Measurements from ENCODE around the gene ADAMTS1.
A peak's percentile ranks its signal among the peaks of the same experiment; 100 is the strongest.

Gene ADAMTS1

GRCh38 chr21:26795866-26796329 is 49.3 kb downstream of the ADAMTS1 start (continued):
- peak; percentile 83 for TF ChIP-seq BCL11B (tag by site-specific recombination; IDR thresholded peaks at IDR 0.05; ENCODE audit: low read depth)
- no peak for TF ChIP-seq ZNF426 (tag by site-specific recombination; IDR thresholded peaks at IDR 0.05)
- TF ChIP-seq ZNF398 (tag by site-specific recombination; IDR thresholded peaks at IDR 0.05), result peak; percentile 99
- TF ChIP-seq ZNF670 (tag by site-specific recombination; IDR thresholded peaks at IDR 0.05; ENCODE audit: low read depth), result no peak
- TF ChIP-seq WT1 (tag by site-specific recombination; IDR thresholded peaks at IDR 0.05), result peak; percentile 73
- peak; percentile 94 for TF ChIP-seq PRDM1 (tag by site-specific recombination; IDR thresholded peaks at IDR 0.05)
- peak; percentile 79 for TF ChIP-seq PATZ1 (tag by site-specific recombination; IDR thresholded peaks at IDR 0.05)
- TF ChIP-seq ZNF423 (tag by site-specific recombination; IDR thresholded peaks at IDR 0.05), result no peak
- no peak for TF ChIP-seq GLIS2 (tag by site-specific recombination; IDR thresholded peaks at IDR 0.05)
- TF ChIP-seq ZNF555 (tag by site-specific recombination; conservative IDR thresholded peaks at IDR 0.05), result no peak
- peak; percentile 74; the same call in 1 of the 2 replicates for TF ChIP-seq ZNF324 (tag by site-specific recombination; IDR thresholded peaks at IDR 0.05)
- TF ChIP-seq ZNF280D (tag by site-specific recombination; IDR thresholded peaks at IDR 0.05), result no peak
- TF ChIP-seq BCL11A (tag by site-specific recombination; IDR thresholded peaks at IDR 0.05; ENCODE audit: low read depth), result peak; percentile 98
- TF ChIP-seq ZNF473 (tag by site-specific recombination; IDR thresholded peaks at IDR 0.05), result no peak
- peak; percentile 89 for TF ChIP-seq SP7 (tag by site-specific recombination; IDR thresholded peaks at IDR 0.05)
- TF ChIP-seq RBAK (tag by site-specific recombination; IDR thresholded peaks at IDR 0.05), result no peak
- peak; percentile 17; the same call in 1 of the 2 replicates for TF ChIP-seq GLIS1 (tag by site-specific recombination; IDR thresholded peaks at IDR 0.05)
- peak; percentile 73 for TF ChIP-seq ZNF561 (tag by site-specific recombination; IDR thresholded peaks at IDR 0.05; ENCODE audit: borderline replicate concordance)
- TF ChIP-seq KLF17 (tag by site-specific recombination; IDR thresholded peaks at IDR 0.05), result 0 out of 2 replicates have a peak, but pooled peaks have one; percentile 40
- TF ChIP-seq GLI2 (tag by site-specific recombination; IDR thresholded peaks at IDR 0.05; ENCODE audit: borderline replicate concordance, low read depth), result no peak
- no peak for TF ChIP-seq ZNF549 (tag by site-specific recombination; IDR thresholded peaks at IDR 0.05)
- TF ChIP-seq ZEB2 (tag by site-specific recombination; IDR thresholded peaks at IDR 0.05), result peak; percentile 84
- TF ChIP-seq ZNF488 (tag by site-specific recombination; IDR thresholded peaks at IDR 0.05), result no peak
- TF ChIP-seq EGR2 (tag by site-specific recombination; IDR thresholded peaks at IDR 0.05; ENCODE audit: low read depth), result peak; percentile 98
- TF ChIP-seq SP3 (tag by site-specific recombination; IDR thresholded peaks at IDR 0.05), result peak; percentile 18; the same call in 1 of the 2 replicates

All from HEK293 (cell line).